H9 (cell line): ENCODE measurements around the gene KLF18. TPM values are rescaled to one million over a fixed set of nuclear protein-coding genes. Genes with fewer than 3 reads are reported as not detected.

ENCODE experiments used
- DNase-seq: peaks from one replicate; pipeline ENCODE4 v3.0.0-alpha.2; 2017
- H2AFZ ChIP-seq: one replicate; pipeline ENCODE4 v1.6.1; 2013; ENCODE audit warnings: mild to moderate bottlenecking, low read length, control low read depth, moderate library complexity
- H2AK5ac ChIP-seq: 2 replicates; pipeline ENCODE4 v1.6.1; 2013; ENCODE audit warnings: low read length, control low read depth, mixed read lengths; ENCODE audit not compliant: insufficient read length
- H2BK120ac ChIP-seq: one replicate; pipeline ENCODE4 v1.6.1; 2013; ENCODE audit warnings: low read depth, mild to moderate bottlenecking, low read length, control low read depth, inconsistent platforms; ENCODE audit not compliant: poor library complexity, severe bottlenecking
- H2BK12ac ChIP-seq: 2 replicates; pipeline ENCODE4 v1.6.1; 2013; ENCODE audit warnings: low read length, control low read depth, mixed read lengths, low read depth; ENCODE audit not compliant: insufficient read length
- H2BK15ac ChIP-seq: 2 replicates; pipeline ENCODE4 v1.6.1; 2013; ENCODE audit warnings: low read depth, low read length, control low read depth
- H2BK20ac ChIP-seq: one replicate; pipeline ENCODE4 v1.6.1; 2013; ENCODE audit warnings: low read depth, mild to moderate bottlenecking, low read length, control low read depth, inconsistent platforms; ENCODE audit not compliant: poor library complexity, severe bottlenecking
- H2BK5ac ChIP-seq: 2 replicates; pipeline ENCODE4 v1.6.1; 2013; ENCODE audit warnings: low read length, control low read depth, mixed read lengths; ENCODE audit not compliant: insufficient read length
- H3K14ac ChIP-seq: 2 replicates; pipeline ENCODE4 v1.6.1; 2013; ENCODE audit warnings: low read length, control low read depth; ENCODE audit not compliant: insufficient read depth
- H3K18ac ChIP-seq: 2 replicates; pipeline ENCODE4 v1.6.1; 2013; ENCODE audit warnings: low read depth, mild to moderate bottlenecking, mixed read lengths, low read length, control low read depth; ENCODE audit not compliant: insufficient read length
- H3K23ac ChIP-seq: 2 replicates; pipeline ENCODE4 v1.6.1; 2013; ENCODE audit warnings: low read length, control low read depth, mixed read lengths, low read depth; ENCODE audit not compliant: insufficient read length
- H3K23me2 ChIP-seq: 2 replicates; pipeline ENCODE4 v1.6.1; 2013; ENCODE audit warnings: low read depth, mild to moderate bottlenecking, mixed read lengths, low read length, control low read depth; ENCODE audit not compliant: insufficient read length, poor library complexity, severe bottlenecking
- H3K27ac ChIP-seq: 2 replicates; pipeline ENCODE4 v1.5.1; 2013; ENCODE audit warnings: low read length, control low read depth, mixed read lengths, low read depth; ENCODE audit not compliant: insufficient read length
- H3K27me3 ChIP-seq: 2 replicates; pipeline ENCODE4 v1.6.1; 2013; ENCODE audit warnings: low read length, control low read depth, inconsistent platforms; ENCODE audit not compliant: insufficient read depth
- H3K4ac ChIP-seq: 2 replicates; pipeline ENCODE4 v1.6.1; 2013; ENCODE audit warnings: low read depth, mild to moderate bottlenecking, control low read depth, inconsistent platforms, low read length, moderate library complexity
- H3K4me1 ChIP-seq: 2 replicates; pipeline ENCODE4 v1.6.1; 2013; ENCODE audit warnings: low read length, control low read depth, inconsistent platforms; ENCODE audit not compliant: insufficient read depth
- H3K4me2 ChIP-seq: 2 replicates; pipeline ENCODE4 v1.6.1; 2013; ENCODE audit warnings: low read length, control low read depth, mixed read lengths; ENCODE audit not compliant: insufficient read length, insufficient read depth
- H3K56ac ChIP-seq: 2 replicates; pipeline ENCODE4 v1.6.1; 2013; ENCODE audit warnings: low read depth, mild to moderate bottlenecking, mixed read lengths, low read length, control low read depth; ENCODE audit not compliant: insufficient read length
- H3K79me1 ChIP-seq: 2 replicates; pipeline ENCODE4 v1.6.1; 2013; ENCODE audit warnings: low read depth, mild to moderate bottlenecking, moderate library complexity, low read length, control low read depth, inconsistent platforms; ENCODE audit not compliant: insufficient read depth, poor library complexity, severe bottlenecking
- H3K79me2 ChIP-seq: 2 replicates; pipeline ENCODE4 v1.6.1; 2013; ENCODE audit warnings: low read length, control low read depth, inconsistent platforms; ENCODE audit not compliant: insufficient read depth
- H3K9ac ChIP-seq: 2 replicates; pipeline ENCODE4 v1.6.1; 2013; ENCODE audit warnings: low read length, control low read depth, mixed read lengths; ENCODE audit not compliant: insufficient read length; ENCODE audit errors: extremely low read depth
- H3K9me3 ChIP-seq: one replicate; pipeline ENCODE4 v1.6.1; 2013; ENCODE audit warnings: low read depth, low read length, inconsistent platforms; ENCODE audit not compliant: control insufficient read depth
- H3T11ph ChIP-seq: one replicate; pipeline ENCODE4 v1.6.1; 2013; ENCODE audit warnings: mild to moderate bottlenecking, low read length, control low read depth, inconsistent platforms
- H4K20me1 ChIP-seq: one replicate; pipeline ENCODE4 v1.6.1; 2013; ENCODE audit not compliant: control insufficient read depth, insufficient read length, insufficient read depth
- H4K5ac ChIP-seq: 2 replicates; pipeline ENCODE4 v1.6.1; 2013; ENCODE audit warnings: low read depth, mild to moderate bottlenecking, mixed read lengths, low read length, control low read depth; ENCODE audit not compliant: insufficient read length
- H4K8ac ChIP-seq: replicated peaks from 2 replicates; pipeline ENCODE4 v1.6.1; 2013; ENCODE audit warnings: low read length, control low read depth, mixed read lengths, low read depth; ENCODE audit not compliant: insufficient read length
- H4K91ac ChIP-seq: 2 replicates; pipeline ENCODE4 v1.6.1; 2013; ENCODE audit warnings: low read depth, mild to moderate bottlenecking, moderate library complexity, mixed read lengths, low read length, control low read depth; ENCODE audit not compliant: insufficient read length
- H3K27ac Mint-ChIP-seq, 3 experiments: 2 replicates in 2 of 3; 3 replicates in 1 of 3; pipeline ENCODE4 v1.8.0; 2020 to 2021; ENCODE audit warnings: mixed read lengths in 3 of 3, mild to moderate bottlenecking in 1 of 3, moderate library complexity in 1 of 3
- H3K27me3 Mint-ChIP-seq: 2 replicates; pipeline ENCODE4 v1.8.0; 2021; ENCODE audit warnings: low read depth, mild to moderate bottlenecking, moderate library complexity, mixed read lengths
- H3K36me3 Mint-ChIP-seq, 3 experiments: 2 replicates in 2 of 3; 3 replicates in 1 of 3; pipeline ENCODE4 v1.8.0; 2020 to 2021; ENCODE audit warnings: low read depth in 3 of 3, mixed read lengths in 3 of 3; ENCODE audit not compliant: insufficient read depth in 1 of 3
- H3K4me1 Mint-ChIP-seq, 2 experiments: 2 replicates each; pipeline ENCODE4 v1.8.0; 2020; ENCODE audit warnings: mixed read lengths in 2 of 2
- H3K4me3 Mint-ChIP-seq, 2 experiments: 2 replicates in 1 of 2; 3 replicates in 1 of 2; pipeline ENCODE4 v1.8.0; 2020 to 2021; ENCODE audit warnings: mild to moderate bottlenecking in 2 of 2, mixed read lengths in 2 of 2, moderate library complexity in 1 of 2
- H3K9me3 Mint-ChIP-seq, 2 experiments: 2 replicates in 1 of 2; 3 replicates in 1 of 2; pipeline ENCODE4 v1.8.0; 2020; ENCODE audit warnings: mild to moderate bottlenecking in 2 of 2, mixed read lengths in 2 of 2, moderate library complexity in 1 of 2
- whole genome bisulfite sequencing: extraction: QIAGEN DNeasy Blood & Tissue Kit; methylation state at CpG from one replicate; pipeline ENCODE4 v1.1.7; 2013; ENCODE audit warnings: missing lambda C conversion rate, low lambda C conversion rate, mixed read lengths; ENCODE audit not compliant: insufficient read length; ENCODE audit errors: extremely low coverage; 5-methylcytosine and 5-hydroxymethylcytosine counted together
- total RNA-seq: library from RNA; stranded (reverse); gene quantifications from 2 replicates; pipeline ENCODE4 v1.2.1, GENCODE V29; 2021
- TF ChIP-seq, protein P1 (sequence below): fragments of 200-600 bp; sonication (generic); conservative IDR thresholded peaks from 3 replicates; pipeline ENCODE4 v1.8.0; 2021; ENCODE audit warnings: antibody characterized with exemption, mild to moderate bottlenecking

The KLF18 gene
- total RNA-seq, 1 experiment from 2014 or later = 0.07 TPM

GRCh38 chr1:44147582-44147981 lies 6.2 kb upstream of the KLF18 start:
- Histone ChIP-seq H2BK20ac (no peak overlapping the region), H3K4me2 (no peak overlapping the region)
- H3K4me3 Mint-ChIP-seq = no peak overlapping the region

More at GRCh38 chr1:44147582-44147981, 6.2 kb upstream of the KLF18 start:
- no peak for DNase-seq
- H2BK12ac ChIP-seq = no peak overlapping the region
- no peaks in the 10 kb centered on the region for H3K27me3 ChIP-seq
- no peaks in the 10 kb centered on the region for H3K23me2 ChIP-seq
- H3K27me3 Mint-ChIP-seq = no peaks in the 10 kb centered on the region
- no peak overlapping the region for H4K91ac ChIP-seq
- no peak overlapping the region for H4K5ac ChIP-seq
- peaks cover 12 to 22% of the 10 kb centered on the region in 2 experiments for H3K9me3 Mint-ChIP-seq
- H2BK120ac ChIP-seq = no peak overlapping the region
- no peak overlapping the region for H4K8ac ChIP-seq
- H2BK5ac ChIP-seq = no peak overlapping the region
- H2AFZ ChIP-seq = no peak overlapping the region
- H3K4me1 Mint-ChIP-seq = peaks cover 14 to 15% of the 10 kb centered on the region in 2 experiments
- H3T11ph ChIP-seq = no peak overlapping the region
- no peak overlapping the region for H2AK5ac ChIP-seq
- H3K14ac ChIP-seq = no peak overlapping the region
- no peak overlapping the region for H2BK15ac ChIP-seq
- no peaks in the 10 kb centered on the region for H3K79me1 ChIP-seq
- H3K36me3 Mint-ChIP-seq = peaks cover 0 to 22% (median 5%) of the 10 kb centered on the region in 3 experiments; a peak in 5 of 7 replicates
- H3K27ac ChIP-seq = no peak overlapping the region
- no peak overlapping the region for H3K9ac ChIP-seq
- no peak overlapping the region for H3K56ac ChIP-seq
- no peaks in the 10 kb centered on the region for H4K20me1 ChIP-seq
- WGBS = no CpG with 5 or more reads among the region's 3 CpGs
- TF ChIP-seq, protein P1, sequence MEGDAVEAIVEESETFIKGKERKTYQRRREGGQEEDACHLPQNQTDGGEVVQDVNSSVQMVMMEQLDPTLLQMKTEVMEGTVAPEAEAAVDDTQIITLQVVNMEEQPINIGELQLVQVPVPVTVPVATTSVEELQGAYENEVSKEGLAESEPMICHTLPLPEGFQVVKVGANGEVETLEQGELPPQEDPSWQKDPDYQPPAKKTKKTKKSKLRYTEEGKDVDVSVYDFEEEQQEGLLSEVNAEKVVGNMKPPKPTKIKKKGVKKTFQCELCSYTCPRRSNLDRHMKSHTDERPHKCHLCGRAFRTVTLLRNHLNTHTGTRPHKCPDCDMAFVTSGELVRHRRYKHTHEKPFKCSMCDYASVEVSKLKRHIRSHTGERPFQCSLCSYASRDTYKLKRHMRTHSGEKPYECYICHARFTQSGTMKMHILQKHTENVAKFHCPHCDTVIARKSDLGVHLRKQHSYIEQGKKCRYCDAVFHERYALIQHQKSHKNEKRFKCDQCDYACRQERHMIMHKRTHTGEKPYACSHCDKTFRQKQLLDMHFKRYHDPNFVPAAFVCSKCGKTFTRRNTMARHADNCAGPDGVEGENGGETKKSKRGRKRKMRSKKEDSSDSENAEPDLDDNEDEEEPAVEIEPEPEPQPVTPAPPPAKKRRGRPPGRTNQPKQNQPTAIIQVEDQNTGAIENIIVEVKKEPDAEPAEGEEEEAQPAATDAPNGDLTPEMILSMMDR = no peak
- H3K23ac ChIP-seq = no peak overlapping the region
- 0 out of 2 replicates have a peak, but pooled peaks cover 3% of the 10 kb centered on the region for H3K4me1 ChIP-seq
- no peaks in the 10 kb centered on the region for H3K79me2 ChIP-seq
- H3K9me3 ChIP-seq = no peaks in the 10 kb centered on the region
- H3K27ac Mint-ChIP-seq = no peak overlapping the region
- no peak overlapping the region for H3K18ac ChIP-seq
- H3K4ac ChIP-seq = no peak overlapping the region
